ENCODE measurements around the gene IFFO2. TPM values are rescaled to one million over a fixed set of nuclear protein-coding genes. Genes with fewer than 3 reads are reported as not detected.

Gene IFFO2
- polyA plus RNA-seq, 1 of the 3 experiments (the other 2 are of a cell fraction) = 10.5 TPM

DNA sequence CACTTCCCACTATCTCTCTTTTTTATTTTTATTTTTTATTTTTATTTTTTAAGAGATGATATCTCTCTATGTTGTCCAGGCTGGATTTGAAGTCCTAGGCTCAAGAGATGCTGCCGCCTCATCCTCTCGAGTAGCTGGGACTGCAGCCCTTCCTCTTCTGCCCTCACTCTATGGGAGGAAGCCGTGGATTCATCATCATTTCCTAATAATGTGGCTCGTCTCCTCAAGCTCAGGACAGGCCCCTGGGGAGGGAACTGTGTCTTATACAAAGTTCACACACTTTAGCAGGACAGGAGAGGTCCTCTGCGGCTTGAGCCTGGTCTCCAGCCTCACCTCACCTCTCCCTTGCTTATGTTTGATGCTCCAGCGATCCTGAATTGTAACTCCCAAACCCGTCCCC is 16.5 kb upstream of the IFFO2 start:
- H3K9me2 ChIP-seq = no peaks in the 10 kb centered on the region
- no peak for TF ChIP-seq TEAD4 (IDR thresholded peaks at IDR 0.05; ENCODE audit: borderline replicate concordance, insufficient read depth)
- TF ChIP-seq, protein P1, sequence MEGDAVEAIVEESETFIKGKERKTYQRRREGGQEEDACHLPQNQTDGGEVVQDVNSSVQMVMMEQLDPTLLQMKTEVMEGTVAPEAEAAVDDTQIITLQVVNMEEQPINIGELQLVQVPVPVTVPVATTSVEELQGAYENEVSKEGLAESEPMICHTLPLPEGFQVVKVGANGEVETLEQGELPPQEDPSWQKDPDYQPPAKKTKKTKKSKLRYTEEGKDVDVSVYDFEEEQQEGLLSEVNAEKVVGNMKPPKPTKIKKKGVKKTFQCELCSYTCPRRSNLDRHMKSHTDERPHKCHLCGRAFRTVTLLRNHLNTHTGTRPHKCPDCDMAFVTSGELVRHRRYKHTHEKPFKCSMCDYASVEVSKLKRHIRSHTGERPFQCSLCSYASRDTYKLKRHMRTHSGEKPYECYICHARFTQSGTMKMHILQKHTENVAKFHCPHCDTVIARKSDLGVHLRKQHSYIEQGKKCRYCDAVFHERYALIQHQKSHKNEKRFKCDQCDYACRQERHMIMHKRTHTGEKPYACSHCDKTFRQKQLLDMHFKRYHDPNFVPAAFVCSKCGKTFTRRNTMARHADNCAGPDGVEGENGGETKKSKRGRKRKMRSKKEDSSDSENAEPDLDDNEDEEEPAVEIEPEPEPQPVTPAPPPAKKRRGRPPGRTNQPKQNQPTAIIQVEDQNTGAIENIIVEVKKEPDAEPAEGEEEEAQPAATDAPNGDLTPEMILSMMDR (IDR thresholded peaks at IDR 0.05) = no peak
- no peak for TF ChIP-seq EZH2phosphoT487 (IDR thresholded peaks at IDR 0.05; ENCODE audit: borderline replicate concordance, low read depth)
- TF ChIP-seq SIN3A (IDR thresholded peaks at IDR 0.05; ENCODE audit: borderline replicate concordance, low read depth, low read length) = no peak
- H3K9me3 ChIP-seq = no peaks in the 10 kb centered on the region
- 68% methylated on average over 7 of the region's 7 CpGs for WGBS (ENCODE audit: low lambda C conversion rate)
- no peak overlapping the region for H3K4me3 ChIP-seq (ENCODE audit: low read depth in 2 of 2, low read length in 1 of 2)
- CTCF ChIA-PET = interaction anchor here (1.4 to 3.4 kb wide), 4 partner anchors 18 to 66 kb away, joined by 3 to 20 read pairs (median 7); no protein-coding TSS in a partner anchor
- H3K36me3 ChIP-seq (replicated peaks in 1 of 2; ENCODE audit: control insufficient read depth in 1 of 2, insufficient read depth in 2 of 2, low read length in 1 of 2) = no peaks in the 10 kb centered on the region
- no peaks in the 10 kb centered on the region for H3K27me3 ChIP-seq (ENCODE audit: insufficient read depth)
- no peak overlapping the region for H3K9ac ChIP-seq
- POLR2A ChIA-PET = interaction anchor here (0.8 kb wide), 1 partner anchor 70 kb away, joined by 3 read pairs; the partner anchor contains the start of gene ALDH4A1
- no peaks in the 10 kb centered on the region for H3K4me1 ChIP-seq (ENCODE audit: control insufficient read depth in 1 of 2, insufficient read depth in 2 of 2, low read depth in 1 of 2, low read length in 1 of 2)
- peaks cover 15% of the 10 kb centered on the region for H3F3A ChIP-seq (replicated peaks; ENCODE audit: insufficient read depth)
- H3K4me2 ChIP-seq = no peak overlapping the region
- H3K27ac ChIP-seq (ENCODE audit: low read depth in 2 of 2, low read length in 1 of 2) = no peak overlapping the region; a peak in 1 of 4 replicates
- H4K20me1 ChIP-seq (ENCODE audit: insufficient read depth) = no peaks in the 10 kb centered on the region
- H2AFZ ChIP-seq (ENCODE audit: low read depth) = no peak overlapping the region
- H3K79me2 ChIP-seq (ENCODE audit: insufficient read depth) = no peaks in the 10 kb centered on the region
- DNase-seq = no peak

DNA sequence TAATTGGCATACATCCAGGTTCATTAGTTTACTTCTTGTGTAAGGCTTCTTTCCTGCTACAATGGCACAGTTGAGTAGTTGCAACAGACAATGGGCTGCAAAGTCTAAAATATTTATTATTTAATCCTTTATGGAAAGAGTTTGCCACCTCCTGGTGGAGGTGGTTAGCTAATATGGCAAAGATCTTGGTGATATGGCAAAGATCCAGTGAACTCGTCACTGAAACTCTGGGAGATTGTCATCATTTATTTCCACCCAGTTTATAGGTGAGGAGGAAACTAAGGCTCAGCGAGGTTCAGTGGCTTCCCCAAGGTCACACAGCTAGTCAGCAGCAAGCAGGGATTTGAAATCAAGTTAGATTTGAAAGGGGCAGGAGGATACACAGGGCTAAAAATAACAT is 16.1 kb upstream of the IFFO2 start:
- H3K9me2 ChIP-seq = no peaks in the 10 kb centered on the region
- no peaks in the 10 kb centered on the region for H3K9me3 ChIP-seq
- 54% methylated on average over 2 of the region's 2 CpGs for WGBS (ENCODE audit: low lambda C conversion rate)
- H3K36me3 ChIP-seq (replicated peaks in 1 of 2; ENCODE audit: control insufficient read depth in 1 of 2, insufficient read depth in 2 of 2, low read length in 1 of 2) = no peaks in the 10 kb centered on the region
- ChIA-PET POLR2A (interaction anchor here (0.8 kb wide), 1 partner anchor 70 kb away, joined by 3 read pairs; the partner anchor contains the start of gene ALDH4A1), CTCF (interaction anchor here (1.4 to 3.4 kb wide), 4 partner anchors 18 to 66 kb away, joined by 3 to 20 read pairs (median 7); no protein-coding TSS in a partner anchor)
- no peak for DNase-seq
- no peaks in the 10 kb centered on the region for H4K20me1 ChIP-seq (ENCODE audit: insufficient read depth)
- no peak overlapping the region for H3K4me3 ChIP-seq (ENCODE audit: low read depth in 2 of 2, low read length in 1 of 2)
- H3F3A ChIP-seq (replicated peaks; ENCODE audit: insufficient read depth) = peaks cover 15% of the 10 kb centered on the region
- H3K79me2 ChIP-seq (ENCODE audit: insufficient read depth) = no peaks in the 10 kb centered on the region
- H3K9ac ChIP-seq = no peak overlapping the region
- H3K4me2 ChIP-seq = no peak overlapping the region
- H3K4me1 ChIP-seq (ENCODE audit: control insufficient read depth in 1 of 2, insufficient read depth in 2 of 2, low read depth in 1 of 2, low read length in 1 of 2) = no peaks in the 10 kb centered on the region
- H3K27me3 ChIP-seq (ENCODE audit: insufficient read depth) = no peaks in the 10 kb centered on the region
- TF ChIP-seq JUND (IDR thresholded peaks at IDR 0.05) (no peak), SMC3 (IDR thresholded peaks at IDR 0.05; ENCODE audit: low read depth, low read length) (0 out of 2 replicates have a peak, but pooled peaks have one; percentile 14), GATA2 (CRISPR knock-in tag; IDR thresholded peaks at IDR 0.05) (no peak), GABPA (IDR thresholded peaks at IDR 0.05; ENCODE audit: low read depth) (no peak), NRF1 (IDR thresholded peaks at IDR 0.05; ENCODE audit: low read depth, low read length) (no peak), NFIC (IDR thresholded peaks at IDR 0.05; ENCODE audit: borderline replicate concordance) (peak; percentile 49), RAD21 (IDR thresholded peaks at IDR 0.05; ENCODE audit: low read length) (no peak), RXRA (IDR thresholded peaks at IDR 0.05; ENCODE audit: borderline replicate concordance, low read depth) (no peak), SIN3A (IDR thresholded peaks at IDR 0.05; ENCODE audit: borderline replicate concordance, low read depth, low read length) (no peak), CHD2 (IDR thresholded peaks at IDR 0.05; ENCODE audit: low read length, partially characterized antibody) (no peak), FOXM1 (IDR thresholded peaks at IDR 0.05; ENCODE audit: low read depth) (no peak)
- TF ChIP-seq, protein P2, sequence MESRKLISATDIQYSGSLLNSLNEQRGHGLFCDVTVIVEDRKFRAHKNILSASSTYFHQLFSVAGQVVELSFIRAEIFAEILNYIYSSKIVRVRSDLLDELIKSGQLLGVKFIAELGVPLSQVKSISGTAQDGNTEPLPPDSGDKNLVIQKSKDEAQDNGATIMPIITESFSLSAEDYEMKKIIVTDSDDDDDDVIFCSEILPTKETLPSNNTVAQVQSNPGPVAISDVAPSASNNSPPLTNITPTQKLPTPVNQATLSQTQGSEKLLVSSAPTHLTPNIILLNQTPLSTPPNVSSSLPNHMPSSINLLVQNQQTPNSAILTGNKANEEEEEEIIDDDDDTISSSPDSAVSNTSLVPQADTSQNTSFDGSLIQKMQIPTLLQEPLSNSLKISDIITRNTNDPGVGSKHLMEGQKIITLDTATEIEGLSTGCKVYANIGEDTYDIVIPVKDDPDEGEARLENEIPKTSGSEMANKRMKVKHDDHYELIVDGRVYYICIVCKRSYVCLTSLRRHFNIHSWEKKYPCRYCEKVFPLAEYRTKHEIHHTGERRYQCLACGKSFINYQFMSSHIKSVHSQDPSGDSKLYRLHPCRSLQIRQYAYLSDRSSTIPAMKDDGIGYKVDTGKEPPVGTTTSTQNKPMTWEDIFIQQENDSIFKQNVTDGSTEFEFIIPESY (IDR thresholded peaks at IDR 0.05; ENCODE audit: borderline replicate concordance, low read depth) = no peak
- TF ChIP-seq, protein P1 (IDR thresholded peaks at IDR 0.05) = peak; percentile 48
- TF ChIP-seq, protein P3, sequence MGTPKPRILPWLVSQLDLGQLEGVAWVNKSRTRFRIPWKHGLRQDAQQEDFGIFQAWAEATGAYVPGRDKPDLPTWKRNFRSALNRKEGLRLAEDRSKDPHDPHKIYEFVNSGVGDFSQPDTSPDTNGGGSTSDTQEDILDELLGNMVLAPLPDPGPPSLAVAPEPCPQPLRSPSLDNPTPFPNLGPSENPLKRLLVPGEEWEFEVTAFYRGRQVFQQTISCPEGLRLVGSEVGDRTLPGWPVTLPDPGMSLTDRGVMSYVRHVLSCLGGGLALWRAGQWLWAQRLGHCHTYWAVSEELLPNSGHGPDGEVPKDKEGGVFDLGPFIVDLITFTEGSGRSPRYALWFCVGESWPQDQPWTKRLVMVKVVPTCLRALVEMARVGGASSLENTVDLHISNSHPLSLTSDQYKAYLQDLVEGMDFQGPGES (IDR thresholded peaks at IDR 0.05; ENCODE audit: low read depth, low read length) = no peak
- H3K27ac ChIP-seq (ENCODE audit: low read depth in 2 of 2, low read length in 1 of 2) = no peak overlapping the region
- H2AFZ ChIP-seq (ENCODE audit: low read depth) = no peak overlapping the region

All from SK-N-SH (cell line).